Measurements from ENCODE around the gene GCNT2.

DNA sequence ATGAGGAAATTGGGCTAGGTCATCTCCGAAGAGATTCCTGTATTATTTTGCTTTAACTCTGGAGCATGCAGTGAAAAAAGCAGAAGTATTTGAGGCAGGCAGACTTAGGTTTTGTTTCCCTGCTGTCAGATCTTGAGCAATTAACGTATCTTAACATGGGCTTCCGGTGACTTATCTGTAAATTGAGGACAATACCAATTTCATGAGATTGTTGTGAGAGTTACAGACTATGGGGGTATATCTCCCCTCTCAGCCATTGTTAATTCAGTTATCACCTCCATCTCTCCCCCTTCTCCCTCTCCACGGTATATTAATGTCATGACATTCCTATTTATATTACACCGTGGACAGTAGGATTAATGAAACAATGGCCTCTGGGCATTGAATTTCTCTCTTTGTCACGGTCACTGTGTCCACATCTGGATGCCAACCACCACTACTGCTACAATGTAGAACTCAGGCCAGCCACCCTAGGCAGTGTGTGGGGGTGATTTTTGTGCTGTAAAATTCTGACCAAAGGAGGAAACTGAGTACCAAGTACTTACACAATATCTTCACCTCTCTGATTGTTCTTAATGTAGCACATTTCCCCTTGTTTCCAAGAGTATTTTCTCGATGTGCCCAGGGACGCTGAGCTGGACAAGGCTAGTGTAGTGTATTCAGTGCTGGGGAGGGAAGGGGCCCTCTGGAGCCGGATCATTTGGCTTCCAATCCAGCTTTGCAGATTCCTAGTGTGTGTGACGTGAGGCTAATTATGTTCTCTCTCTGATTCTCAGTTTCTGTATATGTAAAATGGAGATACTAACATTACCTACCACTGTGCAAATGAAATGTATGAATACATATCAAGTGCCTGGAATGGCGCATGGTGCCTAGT, 77.2 kb downstream of the GCNT2 start:
- TF ChIP-seq EZH2 (IDR thresholded peaks at IDR 0.05) (no peak), POLR2AphosphoS5 (IDR thresholded peaks at IDR 0.05; ENCODE audit: borderline replicate concordance, low read depth, low read length) (no peak)
